NT2/D1 (cell line): Measurements from ENCODE around the gene CGNL1.

ENCODE experiments used
- DNase-seq: peaks from one replicate; pipeline ENCODE4 v3.0.0-alpha.2; 2011; ENCODE audit warnings: low read depth, low spot score
- H3K27me3 ChIP-seq: 2 replicates; pipeline ENCODE4 v1.6.0; 2011; ENCODE audit warnings: mild to moderate bottlenecking; ENCODE audit not compliant: insufficient read length, insufficient read depth
- H3K36me3 ChIP-seq: 2 replicates; pipeline ENCODE4 v1.6.1; 2011; ENCODE audit warnings: mild to moderate bottlenecking, low read length, mixed read lengths; ENCODE audit not compliant: insufficient read depth, insufficient read length
- H3K4me1 ChIP-seq: 2 replicates; pipeline ENCODE4 v1.5.1; 2011; ENCODE audit not compliant: insufficient read depth, insufficient read length
- H3K4me3 ChIP-seq: 2 replicates; pipeline ENCODE4 v1.5.1; 2011; ENCODE audit warnings: low read depth; ENCODE audit not compliant: insufficient read length
- H3K9ac ChIP-seq: 2 replicates; pipeline ENCODE4 v1.6.0; 2011; ENCODE audit warnings: low read depth; ENCODE audit not compliant: insufficient read length
- H3K9me3 ChIP-seq: 2 replicates; pipeline ENCODE4 v1.5.1; 2011; ENCODE audit warnings: mild to moderate bottlenecking, low read length; ENCODE audit not compliant: insufficient read depth
- SUZ12 ChIP-seq: IDR thresholded peaks from 2 replicates; pipeline ENCODE4 v1.6.1; 2011; ENCODE audit not compliant: insufficient read length, insufficient read depth; ENCODE audit errors: extremely low read depth
- YY1 ChIP-seq: IDR thresholded peaks from 2 replicates; pipeline ENCODE4 v1.6.1; 2011; ENCODE audit not compliant: insufficient read length, insufficient read depth
- ZNF274 ChIP-seq: IDR thresholded peaks from 2 replicates; pipeline ENCODE4 v1.6.1; 2011; ENCODE audit warnings: mild to moderate bottlenecking, low read depth, low read length

CGNL1 gene

DNA sequence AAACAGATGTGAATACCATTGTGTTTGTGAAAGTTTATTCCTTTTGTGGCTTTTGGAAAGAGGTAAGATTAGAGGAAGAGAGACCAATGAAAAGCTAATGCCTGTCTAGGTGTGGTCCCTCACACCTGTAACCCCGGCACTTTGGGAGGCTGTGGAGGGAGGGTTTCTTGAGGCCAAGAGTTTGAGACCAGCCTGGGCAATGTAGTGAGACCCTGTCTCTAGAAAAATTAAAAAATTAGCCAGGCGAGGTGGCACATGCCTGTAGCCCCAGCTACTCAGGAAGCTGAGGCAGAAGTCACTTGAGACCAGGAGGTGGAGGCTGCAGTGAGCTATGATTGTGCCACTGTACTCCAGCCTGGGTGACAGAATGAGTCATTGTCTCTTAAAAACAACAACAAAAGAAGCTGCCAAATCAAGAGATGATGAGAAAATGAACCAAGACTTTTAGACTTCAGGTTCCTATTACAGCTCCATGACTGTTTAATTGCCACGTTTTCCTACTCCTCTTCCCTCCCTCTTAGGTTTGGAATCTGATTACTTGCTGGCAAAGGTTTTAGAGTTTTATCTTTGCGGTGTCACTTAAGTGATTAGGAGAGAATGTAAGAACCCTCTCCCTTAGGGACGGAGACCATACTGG is 68.7 kb downstream of the CGNL1 start:
- no peaks in the 10 kb centered on the region for H3K4me1 ChIP-seq
- peaks cover 33% of the 10 kb centered on the region for H3K36me3 ChIP-seq
- no peaks in the 10 kb centered on the region for H3K9me3 ChIP-seq
- no peak overlapping the region for H3K9ac ChIP-seq
- H3K27me3 ChIP-seq = no peaks in the 10 kb centered on the region
- TF ChIP-seq ZNF274 (no peak), YY1 (no peak), SUZ12 (no peak)
- no peak for DNase-seq
- no peak overlapping the region for H3K4me3 ChIP-seq

- Histone ChIP-seq H3K9ac (no peak overlapping the region), H3K27me3 (no peaks in the 10 kb centered on the region), H3K4me1 (no peaks in the 10 kb centered on the region), H3K9me3 (no peaks in the 10 kb centered on the region), H3K36me3 (peaks cover 33% of the 10 kb centered on the region), H3K4me3 (no peak overlapping the region)
- TF ChIP-seq ZNF274 (no peak), SUZ12 (no peak), YY1 (no peak)
- DNase-seq = no peak
These were observed 69.6 kb downstream of the CGNL1 start for GRCh38 chr15:57445872-57446271.

- Histone ChIP-seq H3K9ac (no peak overlapping the region), H3K9me3 (no peaks in the 10 kb centered on the region), H3K4me1 (no peaks in the 10 kb centered on the region), H3K27me3 (no peaks in the 10 kb centered on the region), H3K4me3 (no peak overlapping the region), H3K36me3 (peaks cover 33% of the 10 kb centered on the region)
- DNase-seq = no peak
- TF ChIP-seq ZNF274 (no peak), YY1 (no peak), SUZ12 (no peak)
These were observed 70.1 kb downstream of the CGNL1 start for GRCh38 chr15:57446393-57446792.

GRCh38 chr15:57451555-57451954 is 75.2 kb downstream of the CGNL1 start:
- peaks cover 49% of the 10 kb centered on the region for H3K36me3 ChIP-seq
- no peaks in the 10 kb centered on the region for H3K9me3 ChIP-seq
- H3K4me1 ChIP-seq = no peaks in the 10 kb centered on the region
- TF ChIP-seq YY1 (no peak), SUZ12 (no peak), ZNF274 (no peak)
- DNase-seq = no peak
- no peak overlapping the region for H3K4me3 ChIP-seq
- H3K27me3 ChIP-seq = no peaks in the 10 kb centered on the region
- H3K9ac ChIP-seq = no peak overlapping the region

- Histone ChIP-seq H3K9me3 (no peaks in the 10 kb centered on the region), H3K9ac (no peak overlapping the region), H3K36me3 (peaks cover 55% of the 10 kb centered on the region), H3K27me3 (no peaks in the 10 kb centered on the region), H3K4me1 (no peaks in the 10 kb centered on the region), H3K4me3 (no peak overlapping the region)
- no peak for TF ChIP-seq ZNF274
- no peak for TF ChIP-seq YY1
- no peak for TF ChIP-seq SUZ12
- no peak for DNase-seq
These were observed 75.9 kb downstream of the CGNL1 start for GRCh38 chr15:57452090-57452754.

DNA sequence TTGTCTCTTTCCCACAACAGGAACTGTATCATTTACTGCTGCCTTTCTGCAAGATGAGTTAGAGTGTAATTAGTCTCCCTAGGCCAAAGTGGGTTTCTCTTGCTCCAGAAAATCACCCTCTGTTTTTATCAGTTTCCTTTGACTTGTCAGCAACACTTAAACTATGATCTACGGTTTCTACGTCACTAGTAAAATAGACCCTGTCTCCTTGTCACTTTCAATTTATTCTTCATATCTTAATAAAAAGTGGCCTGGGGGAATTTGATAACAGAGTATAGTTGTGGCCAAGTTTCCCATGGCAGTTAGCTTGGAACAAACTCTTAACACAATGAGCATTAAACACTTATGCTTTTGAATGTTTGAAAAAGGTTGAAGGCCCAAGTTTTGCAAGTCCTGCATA is 79.6 kb downstream of the CGNL1 start:
- DNase-seq = no peak
- H3K36me3 ChIP-seq = peaks cover 79% of the 10 kb centered on the region
- H3K27me3 ChIP-seq = no peaks in the 10 kb centered on the region
- H3K9me3 ChIP-seq = no peaks in the 10 kb centered on the region
- H3K4me3 ChIP-seq = no peak overlapping the region
- H3K4me1 ChIP-seq = no peaks in the 10 kb centered on the region
- no peak for TF ChIP-seq ZNF274
- TF ChIP-seq SUZ12 = no peak
- TF ChIP-seq YY1 = no peak
- H3K9ac ChIP-seq = no peak overlapping the region

DNA sequence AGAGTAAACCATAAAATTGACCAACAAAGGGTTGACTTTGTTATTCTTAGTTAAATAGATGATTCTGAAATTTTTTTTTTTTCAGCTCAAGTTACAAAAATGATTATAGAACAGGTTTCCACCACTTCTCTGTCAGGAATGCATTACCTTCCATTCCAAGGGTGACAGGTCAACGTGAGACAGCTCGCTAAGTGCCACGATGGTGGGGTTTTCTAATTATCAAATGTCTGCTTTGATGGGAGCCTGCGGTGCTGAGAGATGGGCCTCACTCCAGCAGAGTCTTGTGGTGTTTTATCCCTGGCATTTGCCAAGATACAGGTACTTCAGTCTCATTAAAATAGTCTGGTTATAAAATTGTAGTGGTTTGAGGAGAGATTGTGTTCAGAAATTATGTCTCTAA is 80.3 kb downstream of the CGNL1 start:
- Histone ChIP-seq H3K36me3 (peaks cover 80% of the 10 kb centered on the region), H3K9me3 (no peaks in the 10 kb centered on the region), H3K27me3 (no peaks in the 10 kb centered on the region), H3K4me3 (no peak overlapping the region), H3K9ac (no peak overlapping the region), H3K4me1 (no peaks in the 10 kb centered on the region)
- DNase-seq = no peak
- TF ChIP-seq SUZ12 (no peak), ZNF274 (no peak), YY1 (no peak)
